ENCODE data around the gene SPDYE17. TPM values are rescaled to one million over a fixed set of nuclear protein-coding genes. Genes with fewer than 3 reads are reported as not detected.
"Not testable (repeated sequence)": the region's sequence is repeated elsewhere in the genome, so short reads cannot be mapped to it uniquely, and the experiment has no call there.

Gene SPDYE17, protein sequence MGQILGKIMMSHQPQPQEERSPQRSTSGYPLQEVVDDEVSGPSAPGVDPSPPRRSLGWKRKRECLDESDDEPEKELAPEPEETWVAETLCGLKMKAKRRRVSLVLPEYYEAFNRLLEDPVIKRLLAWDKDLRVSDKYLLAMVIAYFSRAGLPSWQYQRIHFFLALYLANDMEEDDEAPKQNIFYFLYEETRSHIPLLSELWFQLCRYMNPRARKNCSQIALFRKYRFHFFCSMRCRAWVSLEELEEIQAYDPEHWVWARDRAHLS
- polyA plus RNA-seq (2013, experiment 1 of 2; ENCODE audit: insufficient read length): not detected
- not detected for polyA plus RNA-seq (2013, experiment 2 of 2; ENCODE audit: insufficient read length)

DNA sequence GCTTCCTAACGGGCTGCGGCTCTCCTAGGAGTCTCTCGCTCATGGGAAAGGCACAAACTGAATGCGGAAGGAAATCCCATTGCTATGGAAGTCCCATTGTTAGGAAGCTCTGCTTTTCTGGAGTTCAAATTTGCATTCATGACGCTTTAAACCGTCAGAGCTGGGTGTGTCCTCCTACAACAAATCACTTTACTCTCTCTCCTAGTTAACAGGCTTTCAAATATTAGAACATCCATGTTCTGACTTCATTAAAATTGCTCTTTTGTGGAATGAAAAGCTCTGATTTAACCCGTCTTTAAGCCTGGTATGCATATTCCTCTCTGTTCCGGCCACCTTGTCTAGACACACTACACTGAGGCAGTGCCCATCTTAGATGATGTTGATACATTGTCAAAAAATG is at the start of gene SPDYE17:
TSS of gene SPDYE17 (minus strand) at position 101 of the 400 bp plus-strand sequence. CDS start 1,791 bp downstream, outside the sequence.
- not testable (repeated sequence) for DNase-seq

DNA sequence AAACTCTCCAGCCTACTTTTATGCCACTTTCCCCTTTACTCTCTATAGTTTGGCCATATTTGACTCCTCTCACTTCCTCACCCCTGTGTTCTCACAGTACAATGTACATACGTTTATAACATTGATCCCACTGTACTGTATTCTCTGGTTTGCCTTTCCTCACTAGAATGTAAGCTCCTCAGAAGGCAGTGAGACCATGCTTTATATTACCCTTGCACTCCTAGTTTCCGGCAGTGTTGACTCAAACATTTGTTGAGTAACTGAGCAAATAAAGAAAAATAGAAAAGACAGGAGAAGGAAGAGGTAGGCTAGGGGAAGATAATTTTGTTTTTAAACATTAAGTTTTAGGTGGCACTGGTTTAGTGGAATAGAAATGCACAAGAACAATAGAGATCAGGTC is 48.1 kb upstream of the SPDYE17 start:
- DNase-seq: not testable (repeated sequence)

DNA sequence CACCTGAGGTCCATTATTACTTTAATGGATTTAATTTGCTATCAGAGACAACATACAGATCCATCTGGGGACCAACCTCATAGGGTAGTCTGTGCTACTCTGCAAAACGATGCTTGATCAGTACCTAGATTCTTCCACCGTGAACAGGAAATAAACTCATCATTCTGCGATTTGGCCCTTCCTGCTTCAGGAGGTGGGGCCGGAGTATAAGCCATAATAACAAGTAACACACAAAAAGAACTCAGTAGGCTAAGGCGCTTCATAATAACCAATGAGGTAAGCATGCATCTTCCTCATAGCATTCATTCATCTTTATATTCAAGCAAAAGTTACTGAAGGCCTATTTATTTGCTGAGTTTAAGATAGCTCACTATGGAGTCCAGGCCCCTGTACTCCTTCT is 47.5 kb upstream of the SPDYE17 start:
- not testable (repeated sequence) for DNase-seq

DNA sequence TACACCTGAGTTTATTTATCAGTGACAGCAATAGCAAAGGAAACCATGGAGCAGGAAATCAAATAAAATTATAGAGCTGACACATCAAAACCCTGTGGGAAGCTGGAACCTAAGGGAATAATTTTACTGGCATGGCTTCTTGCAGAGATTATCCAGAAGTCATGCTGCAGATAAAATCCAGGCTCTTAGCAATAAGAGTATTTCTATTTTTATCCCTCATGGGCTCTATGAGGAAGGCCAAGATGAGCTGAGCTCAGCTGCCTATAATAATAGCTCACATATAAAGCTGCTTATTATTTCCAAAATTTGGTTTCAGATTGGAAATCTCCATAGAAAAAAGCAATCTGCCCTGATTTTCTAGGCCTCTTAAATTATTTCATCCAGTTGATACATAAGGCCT is 47.0 kb upstream of the SPDYE17 start:
- not testable (repeated sequence) for DNase-seq

DNA sequence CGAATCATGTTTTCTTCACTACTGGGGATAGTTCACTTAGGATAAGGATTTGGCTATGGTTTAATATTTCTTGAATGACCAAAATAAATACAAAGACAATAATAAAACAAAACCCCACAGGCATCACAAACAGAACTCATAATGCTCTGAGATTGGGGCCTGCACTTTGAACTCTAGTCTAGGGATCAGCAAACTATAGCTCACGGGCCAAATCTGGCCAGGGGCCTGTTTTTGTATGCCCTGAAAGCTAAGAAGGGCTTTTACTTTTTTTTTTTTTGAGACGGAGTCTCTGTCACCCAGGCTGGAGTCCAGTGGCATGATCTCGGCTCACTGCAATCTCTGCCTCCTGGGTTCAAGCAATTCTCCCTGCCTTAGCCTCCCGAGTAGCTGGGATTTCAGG is 44.9 kb upstream of the SPDYE17 start:
- not testable (repeated sequence) for DNase-seq

DNA sequence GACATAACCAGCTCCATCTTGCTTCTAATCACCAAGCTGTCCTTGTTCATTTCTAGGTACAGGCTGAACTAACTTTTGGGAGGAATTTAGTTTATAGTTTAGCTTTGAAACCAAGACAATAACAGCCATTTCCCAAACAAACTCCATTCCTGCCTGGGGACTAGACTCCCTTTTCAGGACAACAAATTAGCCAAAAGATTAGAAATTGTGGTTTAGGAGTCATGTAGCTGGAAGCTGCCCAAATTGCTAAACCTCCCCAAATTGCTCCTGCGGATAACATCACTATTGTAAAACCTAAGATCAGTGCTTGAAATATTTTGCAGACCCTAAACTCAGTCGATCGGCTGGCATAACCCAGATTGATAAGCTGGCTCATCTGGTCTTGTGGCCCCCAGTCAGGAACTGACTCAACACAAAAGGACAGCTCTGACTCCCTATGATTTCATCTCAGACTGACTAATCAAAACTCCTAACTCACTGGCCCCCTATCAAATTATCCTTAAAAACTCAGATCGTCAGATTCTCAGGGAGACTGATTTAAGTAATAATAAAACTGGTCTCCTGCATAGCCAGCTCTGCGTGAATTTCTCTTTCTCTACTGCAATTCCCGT is 42.7 kb upstream of the SPDYE17 start:
- DNase-seq: not testable (repeated sequence)

DNA sequence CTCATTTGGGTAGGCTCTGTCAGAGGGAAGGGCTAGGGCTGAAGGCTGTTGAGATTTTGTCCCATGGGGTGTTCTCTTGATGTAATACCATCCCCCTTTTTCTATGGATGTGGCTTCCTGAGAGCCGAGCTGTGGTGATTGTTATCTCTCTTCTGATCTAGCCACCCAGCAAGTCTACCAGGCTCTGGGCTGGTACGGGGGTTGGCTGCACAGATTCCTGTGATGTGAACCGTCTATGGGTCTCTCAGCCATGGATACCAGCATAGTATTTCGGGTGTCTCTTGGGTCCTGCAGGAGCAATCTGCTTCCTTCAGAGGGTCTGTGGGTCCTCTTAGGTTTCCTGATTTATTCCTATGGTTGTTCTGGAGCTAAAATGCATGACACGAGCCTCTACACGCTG is 38.9 kb upstream of the SPDYE17 start:
- not testable (repeated sequence) for DNase-seq

DNA sequence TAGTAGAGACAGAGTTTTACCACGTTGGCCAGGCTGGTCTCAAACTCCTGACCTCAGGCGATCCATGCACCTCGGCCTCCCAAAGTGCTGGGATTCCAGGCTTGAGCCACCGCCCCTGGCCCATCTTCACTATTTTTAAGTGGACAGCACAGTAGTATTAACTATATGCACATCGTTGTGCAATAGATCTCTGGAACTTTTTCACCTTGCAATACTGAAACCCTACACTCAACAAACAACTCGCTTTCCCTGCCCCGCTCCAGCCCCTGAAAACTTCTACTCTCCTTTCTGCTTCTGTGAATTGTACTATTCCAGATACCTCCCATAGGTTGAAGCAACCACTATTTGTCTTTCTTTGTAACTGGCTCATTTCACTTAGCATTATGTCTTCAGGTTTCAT is 33.7 kb upstream of the SPDYE17 start:
- not testable (repeated sequence) for DNase-seq

DNA sequence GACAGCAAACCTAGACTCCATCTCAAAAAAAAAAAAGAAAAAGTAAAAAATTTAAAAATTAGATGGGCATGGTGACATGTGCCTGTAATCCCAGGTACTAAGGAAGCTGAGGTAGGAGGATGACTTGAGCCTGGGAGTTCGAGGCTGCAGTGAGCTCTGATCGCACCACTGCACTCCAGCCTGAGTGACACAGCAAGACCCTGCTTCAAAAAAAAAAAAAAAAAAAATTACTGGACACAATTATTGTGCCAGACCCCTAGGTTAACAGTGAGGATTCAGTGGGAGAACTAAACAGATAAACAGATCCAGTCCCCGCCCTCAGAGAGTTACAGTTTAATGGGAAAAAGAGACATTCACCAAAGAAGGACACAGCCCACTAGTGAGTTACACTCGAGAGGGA is 31.6 kb upstream of the SPDYE17 start:
- not testable (repeated sequence) for DNase-seq

DNA sequence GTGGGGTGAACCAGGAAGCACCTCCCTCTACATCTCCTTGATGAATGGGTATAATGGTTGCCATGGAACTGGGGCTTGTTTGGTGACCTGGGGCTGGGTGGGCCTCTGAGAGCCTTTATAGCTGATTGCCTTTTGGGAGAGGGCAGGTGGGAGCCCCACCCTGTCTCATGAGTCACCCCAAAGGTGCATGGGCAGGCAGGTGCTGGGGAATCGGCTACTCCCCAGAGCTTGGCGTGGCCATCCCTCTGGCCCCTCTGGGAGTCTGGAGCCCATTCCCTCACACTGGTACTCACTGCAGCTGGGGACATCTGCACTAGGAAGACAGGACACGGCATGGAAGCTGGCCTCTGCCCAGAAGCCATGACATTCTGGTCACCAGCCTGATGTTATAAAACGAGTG is 30.4 kb upstream of the SPDYE17 start, which contains the start of gene SPDYE18:
TSS of gene SPDYE18 (minus strand) at position 2 of the 400 bp plus-strand sequence. CDS start 2,046 bp downstream, outside the sequence.
- DNase-seq: not testable (repeated sequence)

DNA sequence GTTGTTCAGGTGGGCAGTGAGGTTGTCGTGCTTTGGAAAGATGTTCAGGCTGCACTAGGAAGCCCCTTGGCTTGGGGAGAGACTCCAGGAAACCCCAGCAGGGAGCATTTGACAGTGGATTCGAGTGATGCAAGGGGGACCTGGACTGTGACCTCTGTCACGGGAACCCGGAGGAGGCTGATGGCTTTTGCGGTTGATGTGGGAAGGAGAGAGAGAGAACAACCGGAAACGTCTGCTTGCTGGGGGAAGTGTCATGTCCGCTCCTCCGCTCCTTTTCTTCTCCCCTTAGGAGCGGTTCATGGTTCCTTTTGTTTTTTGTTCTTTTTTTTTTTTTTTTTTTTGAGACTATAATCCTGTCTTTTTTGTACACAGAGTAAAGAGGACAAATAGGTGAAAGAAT is 5.8 kb downstream of the SPDYE17 start:
- not testable (repeated sequence) for DNase-seq

DNA sequence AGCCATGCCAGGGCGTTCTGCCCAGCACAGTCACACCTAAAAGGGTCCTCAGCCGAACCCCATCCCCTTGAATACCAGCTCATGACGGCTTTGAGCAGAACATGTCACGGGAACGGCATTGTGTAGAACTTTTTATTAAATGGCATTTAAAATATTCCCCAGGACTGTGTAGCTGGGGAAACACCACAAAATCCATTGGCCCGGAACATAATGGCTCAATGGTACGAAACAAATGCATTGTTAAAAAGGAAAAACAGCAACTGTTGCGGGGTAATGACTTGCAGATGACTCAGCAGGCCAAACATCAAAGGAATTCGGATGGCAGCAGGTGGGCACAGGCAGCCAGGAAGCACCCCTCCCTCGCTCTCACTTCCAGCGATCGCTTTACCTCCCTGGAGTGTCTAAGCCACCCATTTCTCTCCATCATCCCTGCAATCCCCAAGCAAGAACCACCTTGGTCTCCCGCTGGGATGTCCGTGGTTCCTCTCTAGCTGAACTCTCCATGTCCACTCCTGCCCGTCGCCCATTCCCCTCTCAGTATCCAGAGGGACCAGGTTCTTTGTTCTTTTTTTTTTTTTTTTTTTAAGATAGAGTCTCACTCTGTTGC is 22.0 kb downstream of the SPDYE17 start:
- peak; percentile 40 for DNase-seq

DNA sequence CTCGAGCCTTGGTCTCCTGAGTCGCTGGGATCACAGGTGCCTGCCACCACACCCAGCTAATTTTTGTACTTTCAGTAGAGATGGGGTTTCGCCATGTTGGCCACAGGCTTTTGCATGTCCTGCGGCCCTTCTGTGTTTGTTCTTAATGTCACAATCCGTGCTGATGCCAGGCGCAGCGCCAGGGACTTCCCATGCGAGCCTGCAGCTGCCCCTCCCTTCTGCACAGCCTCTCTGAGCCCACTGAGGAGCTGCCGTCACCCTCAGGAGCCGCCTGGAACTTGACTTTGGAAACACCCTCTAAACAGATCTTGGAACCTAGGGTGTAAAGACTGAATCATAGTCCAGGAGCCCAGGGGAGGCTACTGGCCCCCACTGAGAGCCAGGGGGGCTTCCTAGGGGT is 24.2 kb downstream of the SPDYE17 start:
- peak; percentile 3 for DNase-seq

DNA sequence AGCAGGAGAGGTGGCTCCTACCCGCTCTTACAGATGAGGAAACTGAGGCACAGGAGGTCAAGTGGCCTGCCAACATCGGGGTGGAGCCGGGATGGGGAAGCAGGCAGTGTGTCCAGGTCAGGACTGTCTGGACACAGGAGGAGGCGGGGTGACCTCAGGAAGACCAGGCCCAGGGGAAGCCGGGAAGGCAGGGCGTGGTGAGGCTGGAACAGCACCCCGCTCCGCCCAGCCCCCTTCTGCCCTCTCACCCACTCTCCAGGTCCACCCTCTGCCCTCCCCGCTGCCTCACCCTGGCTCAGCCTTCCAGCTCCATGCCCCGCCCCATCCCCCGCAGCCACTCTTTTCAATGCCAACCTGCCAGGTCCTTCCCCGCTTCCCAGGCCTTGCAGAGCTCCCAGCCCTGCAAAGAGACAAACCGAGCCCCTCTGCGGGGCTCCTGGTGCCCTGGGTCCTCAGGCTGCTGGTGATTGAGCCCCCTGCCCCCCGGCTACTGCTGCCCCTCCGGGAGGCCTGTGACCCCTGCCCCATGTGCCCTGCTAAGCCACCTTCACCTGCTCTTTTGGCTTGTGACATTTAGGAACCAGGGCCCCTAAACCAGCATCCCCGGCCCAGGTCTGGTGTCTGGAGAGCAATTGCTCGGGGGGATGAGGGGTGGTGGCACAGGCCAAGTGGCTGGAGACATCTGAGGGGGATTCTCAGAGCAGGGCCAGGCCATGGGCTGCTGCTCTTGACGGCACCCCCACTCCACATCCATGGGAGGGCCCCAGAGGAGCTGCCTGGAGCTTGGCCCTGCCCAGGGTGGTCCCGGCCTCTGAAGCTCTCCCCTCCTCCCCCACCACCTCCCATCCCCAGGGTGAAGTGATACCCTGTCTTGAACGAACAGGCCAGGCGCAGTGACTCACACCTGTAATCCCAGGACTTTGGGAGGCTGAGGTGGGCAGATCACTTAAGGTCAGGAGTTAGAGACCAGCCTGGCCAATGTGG is 25.7 kb downstream of the SPDYE17 start:
- not testable (repeated sequence) for DNase-seq

DNA sequence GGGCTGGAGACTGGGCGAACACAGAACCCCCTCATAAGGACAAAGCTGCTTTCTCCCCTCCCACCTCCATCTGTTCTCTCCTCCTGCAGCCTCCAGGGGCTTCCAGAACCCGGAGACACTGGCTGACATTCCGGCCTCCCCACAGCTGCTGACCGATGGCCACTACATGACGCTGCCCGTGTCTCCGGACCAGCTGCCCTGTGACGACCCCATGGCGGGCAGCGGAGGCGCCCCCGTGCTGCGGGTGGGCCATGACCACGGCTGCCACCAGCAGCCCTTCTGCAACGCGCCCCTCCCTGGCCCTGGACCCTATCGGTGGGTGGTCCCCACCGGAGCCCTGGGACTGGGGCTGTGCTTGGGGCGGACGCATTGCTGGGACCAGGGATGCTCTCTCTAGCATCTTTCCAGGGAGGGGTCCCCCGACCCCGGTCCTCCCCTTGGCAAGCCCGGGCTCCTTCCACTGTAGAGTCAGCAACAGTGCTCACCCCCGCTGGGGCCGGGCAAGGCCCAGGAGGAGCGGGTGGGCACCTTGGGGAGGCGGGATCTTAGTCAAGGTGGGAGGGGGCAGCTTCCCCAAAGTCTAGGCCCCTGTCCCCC is 26.6 kb downstream of the SPDYE17 start:
- not testable (repeated sequence) for DNase-seq

DNA sequence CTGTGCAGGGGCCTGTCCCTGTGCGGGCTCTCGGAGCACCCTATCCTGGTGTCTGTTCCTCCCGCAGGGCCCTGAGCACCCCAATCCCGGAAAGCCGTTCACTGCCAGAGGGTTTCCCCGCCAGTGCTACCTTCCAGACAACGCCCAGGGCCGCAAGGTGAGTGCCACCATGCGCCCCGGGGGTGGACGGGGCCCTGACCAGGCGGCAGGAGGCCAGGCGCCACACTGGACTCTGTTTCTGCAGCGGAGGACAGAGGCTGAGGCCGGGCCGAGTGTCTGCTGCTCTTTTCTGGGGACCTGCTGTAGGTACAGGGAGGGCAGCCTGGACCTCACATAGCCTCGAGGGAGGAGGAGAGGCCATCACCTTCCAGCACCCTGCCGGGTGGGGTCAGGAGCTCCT is 28.0 kb downstream of the SPDYE17 start:
- not testable (repeated sequence) for DNase-seq

DNA sequence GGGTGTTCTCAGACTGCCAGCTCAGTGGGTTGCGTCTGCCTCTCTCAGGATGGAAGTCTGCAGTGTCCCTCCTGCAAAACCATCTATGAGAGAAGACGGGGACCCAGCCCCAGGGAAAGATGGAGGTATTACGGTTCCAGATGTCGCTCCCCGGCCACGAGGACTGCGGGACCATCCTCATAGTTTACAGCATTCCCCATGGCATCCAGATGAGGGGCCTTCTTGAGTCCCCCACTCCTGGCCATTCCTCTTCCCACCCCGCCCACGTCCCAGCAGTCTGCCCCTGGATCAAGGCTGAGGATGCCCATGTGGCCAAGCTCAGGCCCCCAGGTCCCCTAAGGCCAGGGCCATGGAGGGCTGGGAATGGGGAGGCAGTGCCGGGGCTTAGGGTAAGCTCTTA is 28.9 kb downstream of the SPDYE17 start:
- DNase-seq: not testable (repeated sequence)

DNA sequence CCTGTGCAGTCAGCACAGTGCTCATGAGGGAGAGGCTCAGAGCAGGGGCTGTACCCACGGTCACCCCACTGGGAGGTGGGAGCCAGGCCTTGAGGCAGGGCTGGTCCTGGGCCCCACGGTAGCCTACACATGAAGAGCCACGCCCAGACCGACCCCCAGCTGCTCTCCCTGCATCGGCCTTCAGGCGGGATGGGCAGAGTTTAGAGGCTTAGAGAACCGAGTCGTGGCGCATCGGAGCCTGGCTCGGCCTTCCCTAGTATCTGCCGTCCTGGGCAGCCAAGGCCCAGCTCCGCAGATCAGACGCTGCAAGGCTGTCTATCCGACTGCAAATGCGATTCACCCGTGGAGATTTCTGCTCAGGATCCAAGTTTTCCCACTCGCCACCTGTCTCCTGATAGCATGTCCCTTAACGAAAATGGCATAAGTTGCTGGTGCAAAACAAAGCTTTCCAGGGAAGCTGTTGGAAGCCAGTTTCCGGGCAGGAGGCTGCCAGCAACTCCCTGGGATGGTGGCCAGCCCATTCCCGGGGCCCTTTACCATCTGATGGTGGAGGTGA is 29.4 kb downstream of the SPDYE17 start:
- not testable (repeated sequence) for DNase-seq

DNA sequence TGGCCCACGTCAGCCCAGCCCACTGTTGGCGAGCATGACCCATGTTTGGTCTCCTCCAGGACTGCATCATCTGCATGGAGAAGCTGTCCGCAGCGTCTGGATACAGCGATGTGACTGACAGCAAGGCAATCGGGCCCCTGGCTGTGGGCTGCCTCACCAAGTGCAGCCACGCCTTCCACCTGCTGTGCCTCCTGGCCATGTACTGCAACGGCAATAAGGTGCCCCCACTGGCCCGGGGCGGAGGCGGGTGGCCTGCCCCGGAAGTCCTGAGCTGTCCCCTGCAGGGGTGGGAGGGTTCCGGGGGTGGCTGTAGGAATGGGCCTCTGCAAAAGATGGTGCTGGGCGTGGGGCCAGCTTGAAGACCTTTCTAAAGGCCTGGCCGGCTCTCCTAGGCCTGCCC is 30.1 kb downstream of the SPDYE17 start:
- not testable (repeated sequence) for DNase-seq

DNA sequence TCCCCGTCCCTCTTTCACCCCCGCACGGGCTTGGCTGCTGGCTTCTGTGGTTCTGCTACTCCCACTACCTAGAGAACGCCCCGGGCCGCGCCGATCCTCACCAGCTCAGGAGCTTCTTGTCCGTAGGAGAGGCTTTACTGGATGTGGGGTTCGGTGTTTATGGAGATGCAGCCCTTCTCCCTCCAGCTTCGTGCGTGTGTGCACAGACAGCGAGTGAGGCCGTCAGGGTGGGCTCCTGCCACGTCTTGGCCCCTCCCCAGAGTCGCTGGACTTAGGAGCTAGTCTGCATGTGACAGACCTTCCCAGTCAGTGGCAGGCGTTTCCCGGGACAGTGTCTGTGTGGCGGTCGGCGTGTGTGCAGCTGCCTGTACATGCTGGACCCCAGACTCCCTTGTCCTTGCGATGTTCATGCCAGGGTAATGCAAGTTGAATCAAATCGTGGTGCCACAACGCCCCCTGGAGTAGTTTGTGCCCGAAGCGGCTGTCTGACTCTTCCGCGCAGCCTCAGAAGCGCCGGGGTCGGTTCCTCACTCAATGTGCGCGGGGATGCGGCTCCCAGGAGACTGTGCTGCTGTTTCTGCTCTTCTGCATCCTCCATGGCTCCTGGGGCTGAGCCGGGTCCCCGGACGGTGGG is 32.6 kb downstream of the SPDYE17 start:
- DNase-seq: not testable (repeated sequence)
